GM19025 (cell line): Measurements from ENCODE around the gene CD248.
A peak's percentile ranks its signal among the peaks of the same experiment; 100 is the strongest.
"Not testable (repeated sequence)": the region's sequence is repeated elsewhere in the genome, so short reads cannot be mapped to it uniquely, and the experiment has no call there.

ENCODE experiments used
- ATAC-seq: cut with Tn5 transposase; IDR thresholded peaks from one replicate; pipeline ENCODE4 v1.9.1; 2021; ENCODE audit warnings: mild to moderate bottlenecking, low read depth, moderate library complexity; ENCODE audit not compliant: unreplicated experiment

The CD248 gene

GRCh38 chr11:66277064-66277463, 39.8 kb downstream of the CD248 start:
- ATAC-seq, result not testable (repeated sequence)

- ATAC-seq, result not testable (repeated sequence)
Measured at GRCh38 chr11:66276619-66277018, 40.2 kb downstream of the CD248 start.

DNA sequence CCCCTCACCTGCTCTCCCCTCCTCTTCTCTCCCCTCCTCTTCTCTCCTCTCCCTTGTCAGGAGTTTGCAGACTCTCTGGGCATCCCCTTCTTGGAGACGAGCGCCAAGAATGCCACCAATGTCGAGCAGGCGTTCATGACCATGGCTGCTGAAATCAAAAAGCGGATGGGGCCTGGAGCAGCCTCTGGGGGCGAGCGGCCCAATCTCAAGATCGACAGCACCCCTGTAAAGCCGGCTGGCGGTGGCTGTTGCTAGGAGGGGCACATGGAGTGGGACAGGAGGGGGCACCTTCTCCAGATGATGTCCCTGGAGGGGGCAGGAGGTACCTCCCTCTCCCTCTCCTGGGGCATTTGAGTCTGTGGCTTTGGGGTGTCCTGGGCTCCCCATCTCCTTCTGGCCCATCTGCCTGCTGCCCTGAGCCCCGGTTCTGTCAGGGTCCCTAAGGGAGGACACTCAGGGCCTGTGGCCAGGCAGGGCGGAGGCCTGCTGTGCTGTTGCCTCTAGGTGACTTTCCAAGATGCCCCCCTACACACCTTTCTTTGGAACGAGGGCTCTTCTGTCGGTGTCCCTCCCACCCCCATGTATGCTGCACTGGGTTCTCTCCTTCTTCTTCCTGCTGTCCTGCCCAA, 40.7 kb downstream of the CD248 start:
- no peak for ATAC-seq

- no peak for ATAC-seq
Measured at GRCh38 chr11:66275396-66275795, 41.4 kb downstream of the CD248 start.

DNA sequence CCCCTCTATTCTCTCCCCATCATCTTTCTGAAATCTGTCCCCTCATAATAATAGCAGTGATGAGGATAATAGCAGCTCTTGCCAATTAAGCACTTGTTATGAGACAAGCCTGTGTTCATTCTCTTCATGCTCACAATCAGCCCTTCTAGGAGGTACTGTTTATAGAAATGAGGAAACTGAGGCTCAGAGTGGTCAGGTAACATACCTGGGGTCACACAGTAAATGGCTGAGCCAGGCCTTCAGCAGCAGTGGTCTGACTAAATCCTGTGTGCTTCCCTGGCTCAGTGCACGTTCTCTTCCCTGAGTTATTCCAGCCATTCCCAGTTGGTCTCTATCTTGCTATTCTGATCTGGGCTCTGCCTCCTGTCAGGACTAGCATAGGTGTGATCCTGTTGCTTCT, 42.6 kb downstream of the CD248 start:
- no peak for ATAC-seq

- no peak for ATAC-seq
Measured at GRCh38 chr11:66272596-66272995, 44.2 kb downstream of the CD248 start.

DNA sequence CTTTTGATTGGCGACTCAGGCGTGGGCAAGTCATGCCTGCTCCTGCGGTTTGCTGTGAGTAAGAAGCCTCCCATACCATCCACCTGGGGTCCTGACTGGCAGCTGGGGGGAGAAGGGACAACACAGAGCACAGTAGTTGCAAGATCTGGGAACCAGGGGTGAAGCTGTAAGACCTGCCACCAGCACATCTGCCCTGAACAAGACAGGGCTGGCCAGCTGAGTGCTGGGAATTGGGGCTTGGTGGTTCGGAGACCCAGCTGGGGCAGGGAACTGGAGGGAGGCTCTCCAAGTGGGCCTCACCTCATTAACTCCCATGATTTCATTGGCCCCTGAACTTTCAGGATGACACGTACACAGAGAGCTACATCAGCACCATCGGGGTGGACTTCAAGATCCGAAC, 45.0 kb downstream of the CD248 start:
- no peak for ATAC-seq

GRCh38 chr11:66268952-66269905, 47.6 kb downstream of the CD248 start:
- ATAC-seq, result no peak

- peak; percentile 75 for ATAC-seq
Measured at GRCh38 chr11:66268244-66268951, 48.4 kb downstream of the CD248 start, which contains the start of gene RAB1B. Gene RAB1B, plus strand, starts transcription at chr11:66268639. Its CDS starts 41 bp downstream, at chr11:66268680.

GRCh38 chr11:66267379-66268243, 49.2 kb downstream of the CD248 start:
- peak; percentile 46 for ATAC-seq

DNA sequence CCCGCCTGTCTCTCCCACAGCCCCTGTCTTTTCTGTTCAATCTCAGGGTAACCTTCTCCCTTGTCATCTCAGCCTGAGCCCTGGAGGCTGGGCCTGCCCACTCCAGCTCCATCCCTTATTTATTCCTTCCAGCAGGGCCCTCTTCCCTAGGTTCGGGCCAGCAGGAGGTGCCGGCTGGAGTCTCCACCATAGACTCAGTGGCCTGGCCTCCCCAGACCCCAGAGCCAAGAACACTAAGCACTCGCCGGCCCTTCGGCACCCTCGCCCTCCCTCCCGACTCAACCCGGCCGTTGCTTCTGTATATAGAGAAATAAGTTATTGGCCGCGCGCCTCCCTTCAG, 49.8 kb downstream of the CD248 start:
- no peak for ATAC-seq

DNA sequence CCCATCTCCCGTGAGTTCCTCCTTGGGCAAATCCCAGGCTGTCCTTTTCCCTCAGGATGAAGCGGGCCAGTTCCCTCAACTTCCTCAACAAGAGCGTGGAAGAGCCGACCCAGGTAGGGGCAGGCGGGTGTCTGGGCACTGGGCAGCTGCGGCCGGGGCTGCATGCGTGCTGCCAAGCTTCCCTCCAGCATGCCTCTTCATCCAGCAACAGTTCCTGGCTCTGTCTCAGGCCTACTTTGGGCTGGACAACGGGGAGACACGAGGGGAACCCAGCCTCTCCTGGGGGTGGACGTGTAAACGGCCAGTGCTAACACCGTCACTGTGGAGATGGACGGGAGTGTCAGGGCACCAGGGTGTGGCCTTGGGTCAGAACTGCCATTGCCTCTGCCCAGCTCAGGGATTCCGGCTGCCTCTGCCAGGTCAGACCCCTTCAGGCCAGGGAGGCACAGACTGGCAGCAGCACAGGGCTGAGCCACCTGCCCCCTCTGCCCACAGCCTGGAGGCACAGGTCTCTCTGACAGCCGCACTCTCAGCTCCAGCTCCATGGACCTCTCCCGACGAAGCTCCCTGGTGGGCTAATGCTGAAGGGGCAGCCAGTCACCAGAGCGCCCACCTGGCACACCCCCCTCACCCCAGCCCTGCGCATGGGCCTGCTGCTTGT, 50.3 kb downstream of the CD248 start:
- no peak for ATAC-seq

- ATAC-seq, result no peak
Measured at GRCh38 chr11:66265531-66266377, 51.1 kb downstream of the CD248 start.

DNA sequence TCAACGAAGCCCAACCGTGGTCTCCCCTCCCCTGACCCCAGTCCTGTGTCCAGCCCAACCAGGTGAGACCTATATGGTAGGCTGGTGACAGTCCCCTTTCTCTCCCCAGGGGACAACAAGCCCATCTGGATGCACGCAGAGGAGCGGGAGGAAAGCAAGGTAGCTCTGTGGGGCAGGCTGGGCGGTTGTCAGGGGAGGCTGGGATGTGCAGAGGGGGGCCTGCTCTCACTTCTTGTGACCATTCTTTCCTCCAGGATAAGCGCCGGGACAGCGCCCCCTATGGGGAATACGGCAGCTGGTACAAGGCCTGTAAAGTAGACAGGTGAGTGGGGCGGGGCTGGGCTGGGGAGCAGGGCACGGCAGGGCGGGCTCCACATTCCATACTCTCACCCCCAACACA, 51.9 kb downstream of the CD248 start:
- ATAC-seq, result no peak
